HEK293 (cell line): ENCODE results near the gene ACAP2.
A peak's percentile ranks its signal among the peaks of the same experiment; 100 is the strongest.

Source experiments
- CTCF ChIA-PET: fragments of 350-600 bp; formaldehyde crosslinking; extraction: SDS; loops from one replicate; lab custom pipeline; 2021; ENCODE audit warnings: antibody characterized with exemption; lab: Yijun Ruan, JAX
- POLR2A ChIA-PET: fragments of 300-600 bp; formaldehyde crosslinking; extraction: SDS; loops from one replicate; lab custom pipeline; 2020; ENCODE audit warnings: antibody characterized with exemption, inconsistent platforms; lab: Yijun Ruan, JAX
- H3K27ac ChIP-seq: fragments of 200-500 bp; sonication (Bioruptor generic); 2 replicates; pipeline ENCODE4 v1.5.1; 2014; ENCODE audit warnings: low read depth, low read length, control low read depth, inconsistent platforms; ENCODE audit errors: extremely low read depth
- H3K36me3 ChIP-seq, 2 experiments: fragments of 200-500 bp in 1 of 2; sonication (Bioruptor generic) in 1 of 2; 1 replicate in 1 of 2; 2 replicates in 1 of 2; pipeline ENCODE4 v1.5.1; 2014 to 2017; ENCODE audit warnings: inconsistent platforms in 2 of 2, low read length in 2 of 2; ENCODE audit not compliant: control insufficient read depth in 2 of 2, insufficient read depth in 1 of 2
- H3K4me1 ChIP-seq: fragments of 200-500 bp; sonication (Bioruptor generic); 2 replicates; pipeline ENCODE4 v1.5.1; 2014; ENCODE audit warnings: mild to moderate bottlenecking, low read length, inconsistent platforms; ENCODE audit not compliant: control insufficient read depth, insufficient read depth
- H3K4me3 ChIP-seq: 2 replicates; pipeline ENCODE4 v1.5.1; 2011; ENCODE audit warnings: low read depth, mild to moderate bottlenecking, control low read depth, low read length, moderate library complexity
- H3K9me3 ChIP-seq: fragments of 200-500 bp; sonication (Bioruptor generic); 2 replicates; pipeline ENCODE4 v1.5.1; 2014; ENCODE audit warnings: low read depth, low read length, inconsistent platforms; ENCODE audit not compliant: control insufficient read depth, insufficient read depth
- BCL11B ChIP-seq: fragments of 450-650 bp; formaldehyde crosslinking; IDR thresholded peaks from 2 replicates; pipeline ENCODE4 v1.5.1; 2016; ENCODE audit warnings: low read depth, missing biosample characterization, missing genetic modification characterization
- GLIS1 ChIP-seq: fragments of 450-650 bp; formaldehyde crosslinking; IDR thresholded peaks from 2 replicates; pipeline ENCODE4 v1.5.1; 2016; ENCODE audit warnings: missing biosample characterization, missing genetic modification characterization
- GLIS2 ChIP-seq: fragments of 450-650 bp; formaldehyde crosslinking; IDR thresholded peaks from 2 replicates; pipeline ENCODE4 v1.5.1; 2016; ENCODE audit warnings: missing biosample characterization, missing genetic modification characterization
- HOXD13 ChIP-seq: sonication (generic); formaldehyde crosslinking; IDR thresholded peaks from 2 replicates; pipeline ENCODE4 v1.8.0; 2022; ENCODE audit warnings: missing genetic modification reagents, borderline replicate concordance
- KLF8 ChIP-seq: fragments of 450-650 bp; formaldehyde crosslinking; IDR thresholded peaks from 2 replicates; pipeline ENCODE4 v1.5.1; 2016; ENCODE audit warnings: missing biosample characterization, missing genetic modification characterization
- SETDB1 ChIP-seq: IDR thresholded peaks from one replicate; pipeline ENCODE4 v1.6.1; 2017; ENCODE audit warnings: mild to moderate bottlenecking, low read length, moderate library complexity, mixed read lengths; ENCODE audit not compliant: insufficient read length
- SP2 ChIP-seq: fragments of 450-650 bp; formaldehyde crosslinking; IDR thresholded peaks from 2 replicates; pipeline ENCODE4 v1.5.1; 2016; ENCODE audit warnings: missing biosample characterization, missing genetic modification characterization
- SP3 ChIP-seq: fragments of 450-650 bp; formaldehyde crosslinking; IDR thresholded peaks from 2 replicates; pipeline ENCODE4 v1.5.1; 2016; ENCODE audit warnings: missing biosample characterization, missing genetic modification characterization
- ZIC2 ChIP-seq: fragments of 450-650 bp; formaldehyde crosslinking; IDR thresholded peaks from 2 replicates; pipeline ENCODE4 v1.5.1; 2016; ENCODE audit warnings: missing biosample characterization, missing genetic modification characterization
- ZNF133 ChIP-seq: fragments of 450-650 bp; formaldehyde crosslinking; IDR thresholded peaks from 2 replicates; pipeline ENCODE4 v1.5.1; 2016; ENCODE audit warnings: missing biosample characterization, missing genetic modification characterization
- ZNF140 ChIP-seq: fragments of 450-650 bp; formaldehyde crosslinking; IDR thresholded peaks from 2 replicates; pipeline ENCODE4 v1.5.1; 2016; ENCODE audit warnings: missing biosample characterization, missing genetic modification characterization
- ZNF16 ChIP-seq: fragments of 450-650 bp; formaldehyde crosslinking; IDR thresholded peaks from 2 replicates; pipeline ENCODE4 v1.5.1; 2016; ENCODE audit warnings: low read depth, missing biosample characterization, missing genetic modification characterization
- ZNF2 ChIP-seq: fragments of 450-650 bp; formaldehyde crosslinking; IDR thresholded peaks from 2 replicates; pipeline ENCODE4 v1.5.1; 2016; ENCODE audit warnings: missing biosample characterization, missing genetic modification characterization
- ZNF223 ChIP-seq: fragments of 450-650 bp; formaldehyde crosslinking; IDR thresholded peaks from 2 replicates; pipeline ENCODE4 v1.5.1; 2016; ENCODE audit warnings: missing biosample characterization, missing genetic modification characterization
- ZNF341 ChIP-seq: fragments of 450-650 bp; formaldehyde crosslinking; IDR thresholded peaks from 2 replicates; pipeline ENCODE4; 2016; ENCODE audit warnings: low read depth, missing biosample characterization, missing genetic modification characterization
- ZNF404 ChIP-seq: fragments of 450-650 bp; formaldehyde crosslinking; IDR thresholded peaks from 2 replicates; pipeline ENCODE4 v1.5.1; 2017; ENCODE audit warnings: missing biosample characterization, missing genetic modification characterization
- ZNF501 ChIP-seq: fragments of 450-650 bp; formaldehyde crosslinking; IDR thresholded peaks from 2 replicates; pipeline ENCODE4 v1.5.1; 2016; ENCODE audit warnings: missing biosample characterization, missing genetic modification characterization
- ZNF548 ChIP-seq: fragments of 450-650 bp; formaldehyde crosslinking; IDR thresholded peaks from 2 replicates; pipeline ENCODE4 v1.5.1; 2016; ENCODE audit warnings: missing biosample characterization, missing genetic modification characterization
- ZNF626 ChIP-seq: fragments of 450-650 bp; sonication (Bioruptor Pico); formaldehyde crosslinking; IDR thresholded peaks from 2 replicates; pipeline ENCODE4 v1.5.1; 2018; ENCODE audit warnings: missing biosample characterization, missing genetic modification characterization, inconsistent platforms
- ZNF660 ChIP-seq: fragments of 450-650 bp; IDR thresholded peaks from 2 replicates; pipeline ENCODE4 v1.5.1; 2018; ENCODE audit warnings: missing biosample characterization, mild to moderate bottlenecking, missing genetic modification characterization
- ZNF707 ChIP-seq: fragments of 450-650 bp; formaldehyde crosslinking; IDR thresholded peaks from 2 replicates; pipeline ENCODE4 v1.5.1; 2016; ENCODE audit warnings: missing biosample characterization, missing genetic modification characterization
- ZNF777 ChIP-seq: fragments of 450-650 bp; formaldehyde crosslinking; IDR thresholded peaks from 2 replicates; pipeline ENCODE4 v1.5.1; 2017; ENCODE audit warnings: missing biosample characterization, missing genetic modification characterization, borderline replicate concordance
- ZSCAN30 ChIP-seq: fragments of 450-650 bp; IDR thresholded peaks from 2 replicates; pipeline ENCODE4 v1.5.1; 2018; ENCODE audit warnings: missing biosample characterization, mild to moderate bottlenecking, missing genetic modification characterization, moderate library complexity
- TF ChIP-seq, protein P1 (sequence below): fragments of 450-650 bp; formaldehyde crosslinking; IDR thresholded peaks from 2 replicates; pipeline ENCODE4 v1.5.1; 2017; ENCODE audit warnings: missing biosample characterization, missing genetic modification characterization
- TF ChIP-seq, protein P2 (sequence below): fragments of 450-650 bp; formaldehyde crosslinking; IDR thresholded peaks from 2 replicates; pipeline ENCODE4 v1.5.1; 2016; ENCODE audit warnings: missing biosample characterization, missing genetic modification characterization
- TF ChIP-seq, protein P3 (sequence below): fragments of 450-650 bp; formaldehyde crosslinking; IDR thresholded peaks from 2 replicates; pipeline ENCODE4 v1.5.1; 2016; ENCODE audit warnings: missing biosample characterization, missing genetic modification characterization
- TF ChIP-seq, protein P4 (sequence below): fragments of 450-650 bp; formaldehyde crosslinking; IDR thresholded peaks from 2 replicates; pipeline ENCODE4 v1.5.0; 2017; ENCODE audit warnings: missing biosample characterization, missing genetic modification characterization, borderline replicate concordance
- TF ChIP-seq, protein P5 (sequence below): fragments of 450-650 bp; formaldehyde crosslinking; IDR thresholded peaks from 2 replicates; pipeline ENCODE4 v1.5.1; 2016; ENCODE audit warnings: missing biosample characterization, missing genetic modification characterization

The ACAP2 gene

GRCh38 chr3:195260280-195260905 lies 182.4 kb downstream of the ACAP2 start (continued):
- TF ChIP-seq, protein P1, sequence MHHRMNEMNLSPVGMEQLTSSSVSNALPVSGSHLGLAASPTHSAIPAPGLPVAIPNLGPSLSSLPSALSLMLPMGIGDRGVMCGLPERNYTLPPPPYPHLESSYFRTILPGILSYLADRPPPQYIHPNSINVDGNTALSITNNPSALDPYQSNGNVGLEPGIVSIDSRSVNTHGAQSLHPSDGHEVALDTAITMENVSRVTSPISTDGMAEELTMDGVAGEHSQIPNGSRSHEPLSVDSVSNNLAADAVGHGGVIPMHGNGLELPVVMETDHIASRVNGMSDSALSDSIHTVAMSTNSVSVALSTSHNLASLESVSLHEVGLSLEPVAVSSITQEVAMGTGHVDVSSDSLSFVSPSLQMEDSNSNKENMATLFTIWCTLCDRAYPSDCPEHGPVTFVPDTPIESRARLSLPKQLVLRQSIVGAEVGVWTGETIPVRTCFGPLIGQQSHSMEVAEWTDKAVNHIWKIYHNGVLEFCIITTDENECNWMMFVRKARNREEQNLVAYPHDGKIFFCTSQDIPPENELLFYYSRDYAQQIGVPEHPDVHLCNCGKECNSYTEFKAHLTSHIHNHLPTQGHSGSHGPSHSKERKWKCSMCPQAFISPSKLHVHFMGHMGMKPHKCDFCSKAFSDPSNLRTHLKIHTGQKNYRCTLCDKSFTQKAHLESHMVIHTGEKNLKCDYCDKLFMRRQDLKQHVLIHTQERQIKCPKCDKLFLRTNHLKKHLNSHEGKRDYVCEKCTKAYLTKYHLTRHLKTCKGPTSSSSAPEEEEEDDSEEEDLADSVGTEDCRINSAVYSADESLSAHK (tag by site-specific recombination): no peak
- TF ChIP-seq BCL11B (0 out of 2 replicates have a peak, but pooled peaks have one; percentile 18), ZSCAN30 (0 out of 2 replicates have a peak, but pooled peaks have one; percentile 5), ZNF140 (tag by site-specific recombination) (no peak), ZNF548 (tag by site-specific recombination) (no peak), ZNF133 (no peak), ZNF501 (tag by site-specific recombination) (no peak), GLIS1 (tag by site-specific recombination) (peak; percentile 28), ZNF2 (no peak), GLIS2 (peak; percentile 53; the same call in 1 of the 2 replicates), ZNF626 (tag by site-specific recombination) (no peak), ZNF777 (tag by site-specific recombination) (peak; percentile 65; the same call in 1 of the 2 replicates), ZNF223 (peak; percentile 71; the same call in 1 of the 2 replicates), SP2 (tag by site-specific recombination) (0 out of 2 replicates have a peak, but pooled peaks have one; percentile 13), SETDB1 (no peak), ZNF404 (tag by site-specific recombination) (no peak), KLF8 (tag by site-specific recombination) (peak; percentile 47; the same call in 1 of the 2 replicates), HOXD13 (CRISPR knock-in tag) (no peak)
- TF ChIP-seq, protein P2, sequence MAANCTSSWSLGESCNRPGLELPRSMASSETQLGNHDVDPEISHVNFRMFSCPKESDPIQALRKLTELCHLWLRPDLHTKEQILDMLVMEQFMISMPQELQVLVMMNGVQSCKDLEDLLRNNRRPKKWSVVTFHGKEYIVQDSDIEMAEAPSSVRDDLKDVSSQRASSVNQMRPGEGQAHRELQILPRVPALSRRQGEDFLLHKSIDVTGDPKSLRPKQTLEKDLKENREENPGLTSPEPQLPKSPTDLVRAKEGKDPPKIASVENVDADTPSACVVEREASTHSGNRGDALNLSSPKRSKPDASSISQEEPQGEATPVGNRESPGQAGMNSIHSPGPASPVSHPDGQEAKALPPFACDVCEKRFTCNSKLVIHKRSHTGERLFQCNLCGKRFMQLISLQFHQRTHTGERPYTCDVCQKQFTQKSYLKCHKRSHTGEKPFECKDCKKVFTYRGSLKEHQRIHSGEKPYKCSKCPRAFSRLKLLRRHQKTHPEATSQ: no peak

DNA sequence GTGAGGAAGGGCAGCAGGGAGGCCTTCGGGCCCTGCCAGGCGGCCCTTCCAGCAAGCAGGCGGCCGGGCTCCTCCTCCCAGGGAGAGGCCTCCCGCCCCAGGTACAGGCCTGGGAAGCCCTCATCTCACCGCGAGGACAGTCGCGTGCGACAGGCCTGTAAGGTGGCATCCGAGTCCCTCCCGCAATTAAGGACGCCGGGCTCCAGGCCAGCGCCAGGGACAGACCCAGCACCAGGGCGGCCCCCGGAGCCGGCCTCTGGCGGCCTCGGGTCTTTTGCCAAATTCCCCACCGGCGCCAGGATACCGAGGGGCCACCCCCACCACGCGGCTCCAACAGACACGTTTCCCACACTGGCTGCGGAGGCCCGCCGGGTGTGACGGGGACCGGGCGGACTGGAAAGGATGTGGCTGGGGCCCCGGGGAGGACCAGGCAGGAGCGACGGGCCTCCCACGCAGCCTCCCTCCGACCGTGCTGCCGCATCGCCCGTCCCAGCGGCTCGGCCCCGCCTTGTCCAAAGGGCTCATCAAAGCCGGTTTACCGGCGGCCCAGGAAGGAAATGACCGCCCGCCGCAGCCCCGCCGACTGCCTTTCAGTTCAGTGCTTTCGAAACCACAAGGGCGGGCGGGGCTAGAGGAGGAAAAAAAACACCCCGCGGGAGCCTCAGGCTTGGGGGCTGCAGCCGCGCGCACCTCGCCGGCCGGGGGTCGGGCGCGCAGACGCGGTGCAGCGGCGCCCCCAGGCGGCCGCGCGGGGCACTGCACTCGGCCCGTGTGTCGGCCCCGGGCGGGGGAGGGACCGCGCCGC lies 183.1 kb downstream of the ACAP2 start:
- POLR2A ChIA-PET: interaction anchor here (1.0 to 1.8 kb wide), 2 partner anchors 11 to 573 kb away, joined by 3 to 4 read pairs; partner anchors contain the start of gene FAM43A
- no peak for TF ChIP-seq ZNF707 (tag by site-specific recombination)
- peak; percentile 69 for TF ChIP-seq ZIC2 (tag by site-specific recombination)
- TF ChIP-seq ZNF341 (tag by site-specific recombination): peak; percentile 53
- TF ChIP-seq, protein P3, sequence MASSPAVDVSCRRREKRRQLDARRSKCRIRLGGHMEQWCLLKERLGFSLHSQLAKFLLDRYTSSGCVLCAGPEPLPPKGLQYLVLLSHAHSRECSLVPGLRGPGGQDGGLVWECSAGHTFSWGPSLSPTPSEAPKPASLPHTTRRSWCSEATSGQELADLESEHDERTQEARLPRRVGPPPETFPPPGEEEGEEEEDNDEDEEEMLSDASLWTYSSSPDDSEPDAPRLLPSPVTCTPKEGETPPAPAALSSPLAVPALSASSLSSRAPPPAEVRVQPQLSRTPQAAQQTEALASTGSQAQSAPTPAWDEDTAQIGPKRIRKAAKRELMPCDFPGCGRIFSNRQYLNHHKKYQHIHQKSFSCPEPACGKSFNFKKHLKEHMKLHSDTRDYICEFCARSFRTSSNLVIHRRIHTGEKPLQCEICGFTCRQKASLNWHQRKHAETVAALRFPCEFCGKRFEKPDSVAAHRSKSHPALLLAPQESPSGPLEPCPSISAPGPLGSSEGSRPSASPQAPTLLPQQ (tag by site-specific recombination): peak; percentile 36; the same call in 1 of the 2 replicates
- no peak for TF ChIP-seq ZNF16
- TF ChIP-seq SP3 (tag by site-specific recombination): peak; percentile 46
- TF ChIP-seq, protein P4, sequence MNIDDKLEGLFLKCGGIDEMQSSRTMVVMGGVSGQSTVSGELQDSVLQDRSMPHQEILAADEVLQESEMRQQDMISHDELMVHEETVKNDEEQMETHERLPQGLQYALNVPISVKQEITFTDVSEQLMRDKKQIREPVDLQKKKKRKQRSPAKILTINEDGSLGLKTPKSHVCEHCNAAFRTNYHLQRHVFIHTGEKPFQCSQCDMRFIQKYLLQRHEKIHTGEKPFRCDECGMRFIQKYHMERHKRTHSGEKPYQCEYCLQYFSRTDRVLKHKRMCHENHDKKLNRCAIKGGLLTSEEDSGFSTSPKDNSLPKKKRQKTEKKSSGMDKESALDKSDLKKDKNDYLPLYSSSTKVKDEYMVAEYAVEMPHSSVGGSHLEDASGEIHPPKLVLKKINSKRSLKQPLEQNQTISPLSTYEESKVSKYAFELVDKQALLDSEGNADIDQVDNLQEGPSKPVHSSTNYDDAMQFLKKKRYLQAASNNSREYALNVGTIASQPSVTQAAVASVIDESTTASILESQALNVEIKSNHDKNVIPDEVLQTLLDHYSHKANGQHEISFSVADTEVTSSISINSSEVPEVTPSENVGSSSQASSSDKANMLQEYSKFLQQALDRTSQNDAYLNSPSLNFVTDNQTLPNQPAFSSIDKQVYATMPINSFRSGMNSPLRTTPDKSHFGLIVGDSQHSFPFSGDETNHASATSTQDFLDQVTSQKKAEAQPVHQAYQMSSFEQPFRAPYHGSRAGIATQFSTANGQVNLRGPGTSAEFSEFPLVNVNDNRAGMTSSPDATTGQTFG (tag by site-specific recombination): no peak
- peak; percentile 53 for TF ChIP-seq ZNF660
- TF ChIP-seq, protein P5, sequence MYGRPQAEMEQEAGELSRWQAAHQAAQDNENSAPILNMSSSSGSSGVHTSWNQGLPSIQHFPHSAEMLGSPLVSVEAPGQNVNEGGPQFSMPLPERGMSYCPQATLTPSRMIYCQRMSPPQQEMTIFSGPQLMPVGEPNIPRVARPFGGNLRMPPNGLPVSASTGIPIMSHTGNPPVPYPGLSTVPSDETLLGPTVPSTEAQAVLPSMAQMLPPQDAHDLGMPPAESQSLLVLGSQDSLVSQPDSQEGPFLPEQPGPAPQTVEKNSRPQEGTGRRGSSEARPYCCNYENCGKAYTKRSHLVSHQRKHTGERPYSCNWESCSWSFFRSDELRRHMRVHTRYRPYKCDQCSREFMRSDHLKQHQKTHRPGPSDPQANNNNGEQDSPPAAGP (tag by site-specific recombination): peak; percentile 95

More for the DNA sequence above, 183.1 kb downstream of the ACAP2 start:
- Histone ChIP-seq H3K36me3 (peaks cover 0 to 5% of the 10 kb centered on the region in 2 experiments; a peak in 1 of 3 replicates), H3K27ac (peak overlapping the region; percentile 93), H3K4me3 (peak overlapping the region; percentile 51), H3K9me3 (no peaks in the 10 kb centered on the region), H3K4me1 (peaks cover 7% of the 10 kb centered on the region)
- CTCF ChIA-PET: interaction anchor here (1.5 kb wide), 1 partner anchor 577 kb away, joined by 6 read pairs; no protein-coding TSS in a partner anchor
